CD4-positive, alpha-beta memory T cell (primary cell): ENCODE measurements around the gene REXO2. TPM values are rescaled to one million over a fixed set of nuclear protein-coding genes. Genes with fewer than 3 reads are reported as not detected.

Experiments used
- CTCF ChIA-PET: fragments of 350-600 bp; sonication (Branson Sonifier 250); formaldehyde crosslinking; loops from one replicate; lab custom pipeline; 2021; ENCODE audit warnings: inconsistent platforms; ENCODE audit not compliant: partially characterized antibody; lab: Charles Lee
- POLR2A ChIA-PET: fragments of 350-600 bp; sonication (Branson Sonifier 250); formaldehyde crosslinking; loops from one replicate; lab custom pipeline; 2021; ENCODE audit not compliant: partially characterized antibody; lab: Charles Lee
- DNase-seq, 5 donors: peaks; one replicate each; pipeline versions ENCODE4 v3.0.0 to v3.0.0-alpha.2; 2020 to 2022; ENCODE audit warnings: mixed read lengths in 1 of 5
- H3K27ac ChIP-seq: one replicate; pipeline ENCODE4 v1.7.0; 2013; ENCODE audit warnings: low read depth, low read length
- H3K27me3 ChIP-seq: 2 replicates; pipeline ENCODE4 v1.7.0; 2013; ENCODE audit warnings: mild to moderate bottlenecking, low read length, moderate library complexity; ENCODE audit not compliant: insufficient read depth
- H3K36me3 ChIP-seq: 2 replicates; pipeline ENCODE4 v1.7.0; 2013; ENCODE audit warnings: mild to moderate bottlenecking, low read length, moderate library complexity; ENCODE audit not compliant: insufficient read depth
- H3K4me1 ChIP-seq: 2 replicates; pipeline ENCODE4 v1.7.0; 2013; ENCODE audit warnings: mild to moderate bottlenecking, low read length, moderate library complexity; ENCODE audit not compliant: insufficient read depth
- H3K4me3 ChIP-seq, 2 donors: one replicate each; pipeline ENCODE4 v1.7.0; 2013; ENCODE audit warnings: low read length in 2 of 2, mild to moderate bottlenecking in 1 of 2
- H3K9me3 ChIP-seq, 2 donors: one replicate each; pipeline ENCODE4 v1.7.0; 2013; ENCODE audit warnings: low read length in 2 of 2, control low read depth in 1 of 2; ENCODE audit not compliant: control insufficient read depth in 1 of 2
- H3K27ac Mint-ChIP-seq, 7 donors: one replicate each; pipeline ENCODE4 v1.8.0; 2020 to 2021; ENCODE audit warnings: mixed read lengths in 7 of 7, mild to moderate bottlenecking in 6 of 7, inconsistent platforms in 3 of 7, moderate library complexity in 3 of 7
- H3K27me3 Mint-ChIP-seq, 2 donors: one replicate each; pipeline ENCODE4 v1.8.0; 2020 to 2021; ENCODE audit warnings: mixed read lengths in 2 of 2
- H3K36me3 Mint-ChIP-seq, 2 donors: one replicate each; pipeline ENCODE4 v1.8.0; 2020 to 2021; ENCODE audit warnings: mixed read lengths in 2 of 2, inconsistent platforms in 1 of 2, mild to moderate bottlenecking in 1 of 2
- H3K4me1 Mint-ChIP-seq, 4 donors: one replicate each; pipeline ENCODE4 v1.8.0; 2020 to 2021; ENCODE audit warnings: mixed read lengths in 4 of 4, mild to moderate bottlenecking in 1 of 4
- H3K4me3 Mint-ChIP-seq, 8 donors: one replicate each; pipeline ENCODE4 v1.8.0; 2020 to 2021; ENCODE audit warnings: mixed read lengths in 8 of 8, mild to moderate bottlenecking in 7 of 8, moderate library complexity in 6 of 8, inconsistent platforms in 3 of 8
- H3K9me3 Mint-ChIP-seq, 8 donors: one replicate each; pipeline ENCODE4 v1.8.0; 2020 to 2021; ENCODE audit warnings: mixed read lengths in 8 of 8, mild to moderate bottlenecking in 5 of 8, inconsistent platforms in 3 of 8, moderate library complexity in 1 of 8
- intact Hi-C: fragments of 100-400 bp; cut with micrococcal nuclease; formaldehyde crosslinking; loops from one replicate; pipeline ENCODE4 v1.15.1; 2023
- polyA plus RNA-seq, 2 donors: library from polyadenylated mRNA; unstranded; fragments of 300-500 nt; fragmentation: Illumina TruSeq; gene quantifications; one replicate each; pipeline ENCODE4 v1.2.3, GENCODE V29; 2021
- total RNA-seq, 2 experiments: library from RNA; stranded (reverse); gene quantifications; one replicate each; pipeline ENCODE4 v1.2.3, GENCODE V29; 2021

REXO2 gene
- total and polyA plus RNA-seq, 4 experiments from 2014 or later = 60.0 to 101 (median 67.6) TPM

DNA sequence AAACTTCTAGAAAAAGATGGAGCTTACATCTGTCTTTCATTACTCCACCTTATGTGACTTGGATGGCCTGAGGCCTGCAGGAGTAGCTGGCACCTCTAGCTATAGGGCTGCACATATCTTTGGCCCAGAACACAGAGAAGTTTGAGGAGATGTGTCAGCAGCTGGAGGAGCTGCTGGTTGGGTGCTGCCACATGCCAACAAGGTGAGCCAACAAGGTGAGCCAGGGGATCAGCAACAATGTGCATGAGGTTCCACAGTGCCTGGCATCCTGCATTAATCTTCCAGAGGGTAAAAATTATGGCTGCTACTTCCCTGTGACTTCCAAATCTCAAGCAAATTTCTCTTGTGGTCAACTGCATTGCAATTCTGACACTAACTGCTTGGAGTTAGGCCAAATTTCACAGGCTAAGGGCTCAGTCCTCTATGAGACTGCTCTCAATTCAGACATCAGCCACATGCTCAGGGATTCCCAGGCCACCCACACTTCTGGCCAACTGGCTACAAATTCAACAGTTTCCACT lies 22.8 kb upstream of the REXO2 start:
- H3K4me3 ChIP-seq = no peak overlapping the region
- H3K36me3 ChIP-seq = no peaks in the 10 kb centered on the region
- intact Hi-C loops = no loop called here
- no peaks in the 10 kb centered on the region for H3K9me3 ChIP-seq
- peaks cover 6 to 7% of the 10 kb centered on the region in 2 donors for H3K36me3 Mint-ChIP-seq
- H3K27me3 ChIP-seq = no peaks in the 10 kb centered on the region
- H3K4me1 Mint-ChIP-seq = peaks cover 0 to 1% (median 0%) of the 10 kb centered on the region in 4 donors
- no peaks in the 10 kb centered on the region for H3K27me3 Mint-ChIP-seq
- H3K9me3 Mint-ChIP-seq = no peaks in the 10 kb centered on the region
- no peak overlapping the region for H3K27ac ChIP-seq
- H3K4me3 Mint-ChIP-seq = no peak overlapping the region
- POLR2A ChIA-PET = no interaction called here
- CTCF ChIA-PET = interaction anchor here (1.4 kb wide), 1 partner anchor 14 kb away, joined by 3 read pairs; no protein-coding TSS in a partner anchor
- peak overlapping the region in 1 of 7 donors; percentile 30 for H3K27ac Mint-ChIP-seq
- DNase-seq = no peak
- H3K4me1 ChIP-seq = no peaks in the 10 kb centered on the region

DNA sequence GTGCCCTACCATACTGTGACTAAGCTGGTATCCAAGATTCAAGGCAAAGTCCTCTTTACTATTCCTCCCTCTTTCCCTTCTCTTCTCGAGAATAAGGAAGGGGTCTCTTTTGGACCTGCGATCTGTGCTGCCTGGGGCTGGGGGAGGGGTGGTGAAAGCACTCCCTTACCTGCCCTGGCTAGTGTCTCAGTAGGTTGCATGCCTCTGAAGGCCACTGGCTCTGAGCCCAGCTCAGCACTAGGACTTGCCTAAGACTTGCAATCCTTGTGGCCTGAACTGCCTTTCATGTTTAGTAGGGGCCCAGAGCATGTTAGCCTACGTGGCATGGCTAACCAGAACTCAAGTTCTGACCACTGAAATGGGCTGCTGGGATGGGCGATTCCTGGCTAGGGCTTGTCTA lies 13.0 kb upstream of the REXO2 start:
- H3K27me3 ChIP-seq = no peaks in the 10 kb centered on the region
- H3K4me1 ChIP-seq = no peaks in the 10 kb centered on the region
- no peaks in the 10 kb centered on the region for H3K4me1 Mint-ChIP-seq
- no peak for DNase-seq
- H3K36me3 ChIP-seq = no peaks in the 10 kb centered on the region
- no peaks in the 10 kb centered on the region for H3K9me3 ChIP-seq
- H3K4me3 ChIP-seq = no peak overlapping the region
- ChIA-PET POLR2A (no interaction called here), CTCF (no interaction called here)
- H3K27ac ChIP-seq = no peak overlapping the region
- H3K9me3 Mint-ChIP-seq = peaks cover 0 to 12% (median 3%) of the 10 kb centered on the region in 8 donors
- peaks cover 0 to 4% of the 10 kb centered on the region in 2 donors for H3K27me3 Mint-ChIP-seq
- intact Hi-C loops = no loop called here
- H3K27ac Mint-ChIP-seq = no peak overlapping the region
- peaks cover 3 to 12% of the 10 kb centered on the region in 2 donors for H3K36me3 Mint-ChIP-seq
- no peak overlapping the region for H3K4me3 Mint-ChIP-seq

- Mint-ChIP-seq H3K4me3 (peak overlapping the region in 1 of 8 donors; percentile 11), H3K4me1 (no peaks in the 10 kb centered on the region), H3K27ac (no peak overlapping the region), H3K27me3 (peaks cover 0 to 6% of the 10 kb centered on the region in 2 donors), H3K36me3 (no peaks in the 10 kb centered on the region), H3K9me3 (no peaks in the 10 kb centered on the region)
- Histone ChIP-seq H3K27me3 (no peaks in the 10 kb centered on the region), H3K4me1 (no peaks in the 10 kb centered on the region), H3K27ac (no peak overlapping the region), H3K36me3 (no peaks in the 10 kb centered on the region), H3K4me3 (no peak overlapping the region), H3K9me3 (no peaks in the 10 kb centered on the region)
- no peak for DNase-seq
- ChIA-PET CTCF (no interaction called here), POLR2A (no interaction called here)
- intact Hi-C loops = no loop called here
Observed at GRCh38 chr11:114430290-114430689, 9.0 kb upstream of the REXO2 start.

DNA sequence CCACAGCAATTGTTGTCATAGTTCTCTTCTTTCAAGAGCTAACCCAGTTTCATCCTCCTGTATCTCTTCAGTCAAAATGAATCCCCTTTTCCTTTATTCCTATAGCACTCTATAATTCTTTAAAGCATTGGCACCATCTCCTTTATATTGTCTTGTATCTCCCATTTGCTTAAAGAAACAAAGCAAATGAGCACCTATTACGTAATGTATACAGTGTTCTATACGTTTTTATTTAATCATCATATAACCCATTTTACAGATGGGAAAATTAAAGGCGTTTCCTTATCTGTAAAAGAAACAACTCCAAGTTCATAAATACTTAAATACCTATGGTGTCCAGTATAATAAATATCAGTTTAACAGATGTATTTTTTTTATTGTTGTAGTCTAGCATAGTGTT lies 6.4 kb upstream of the REXO2 start:
- H3K4me3 ChIP-seq = no peak overlapping the region
- no peak for DNase-seq
- no peak overlapping the region for H3K4me3 Mint-ChIP-seq
- no peaks in the 10 kb centered on the region for H3K36me3 Mint-ChIP-seq
- H3K27ac Mint-ChIP-seq = no peak overlapping the region
- no peaks in the 10 kb centered on the region for H3K27me3 ChIP-seq
- peaks cover 0 to 6% of the 10 kb centered on the region in 2 donors for H3K27me3 Mint-ChIP-seq
- no peaks in the 10 kb centered on the region for H3K9me3 Mint-ChIP-seq
- ChIA-PET CTCF (no interaction called here), POLR2A (no interaction called here)
- no peak overlapping the region for H3K27ac ChIP-seq
- H3K9me3 ChIP-seq = no peaks in the 10 kb centered on the region
- intact Hi-C loops = no loop called here
- H3K4me1 ChIP-seq = no peaks in the 10 kb centered on the region
- no peaks in the 10 kb centered on the region for H3K36me3 ChIP-seq
- no peaks in the 10 kb centered on the region for H3K4me1 Mint-ChIP-seq

DNA sequence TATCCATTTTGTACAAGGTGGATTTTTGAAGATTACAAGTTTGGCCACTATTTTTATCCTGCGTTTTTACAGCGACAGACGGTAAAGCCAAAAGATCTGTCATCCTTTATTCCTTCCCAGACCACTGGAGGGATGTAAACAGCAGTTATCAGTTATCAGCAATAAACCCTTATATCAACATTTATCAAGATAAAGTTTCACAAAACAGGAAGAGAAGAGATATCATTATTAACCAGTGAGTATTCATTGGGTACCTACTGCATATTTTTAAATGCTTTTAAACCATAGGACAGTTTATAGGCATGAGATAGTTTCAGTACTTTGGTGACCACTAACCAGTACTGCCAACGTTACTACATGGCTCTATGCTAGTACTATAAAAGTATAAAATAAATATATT lies 5.9 kb upstream of the REXO2 start:
- POLR2A ChIA-PET = no interaction called here
- CTCF ChIA-PET = no interaction called here
- no peaks in the 10 kb centered on the region for H3K36me3 Mint-ChIP-seq
- peaks cover 0 to 6% of the 10 kb centered on the region in 2 donors for H3K27me3 Mint-ChIP-seq
- DNase-seq = no peak
- no peaks in the 10 kb centered on the region for H3K4me1 Mint-ChIP-seq
- Histone ChIP-seq H3K4me1 (peaks cover under 1% of the 10 kb centered on the region), H3K27ac (no peak overlapping the region), H3K36me3 (no peaks in the 10 kb centered on the region), H3K27me3 (no peaks in the 10 kb centered on the region), H3K9me3 (no peaks in the 10 kb centered on the region), H3K4me3 (no peak overlapping the region)
- intact Hi-C loops = no loop called here
- H3K27ac Mint-ChIP-seq = no peak overlapping the region
- no peak overlapping the region for H3K4me3 Mint-ChIP-seq
- H3K9me3 Mint-ChIP-seq = no peaks in the 10 kb centered on the region

DNA sequence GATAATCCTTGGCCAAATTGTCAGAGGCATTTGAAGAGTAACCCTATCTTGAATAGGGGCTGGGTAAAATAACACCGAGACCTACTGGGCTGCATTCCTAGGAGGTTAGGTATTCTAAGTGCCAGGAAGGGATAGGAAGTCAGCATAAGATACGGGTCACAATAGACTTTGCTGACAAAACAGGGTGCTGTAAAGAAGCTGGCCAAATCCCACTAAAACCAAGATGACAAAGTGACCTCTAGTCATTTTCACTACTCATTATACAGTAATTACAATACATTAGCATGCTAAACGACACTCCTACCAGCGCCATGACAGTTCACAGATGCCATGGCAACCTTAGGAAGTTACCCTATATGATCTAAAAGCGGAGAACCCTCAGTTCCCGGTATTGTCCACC lies 964 bp upstream of the REXO2 start:
- peaks cover 0 to 2% of the 10 kb centered on the region in 2 donors for H3K27me3 Mint-ChIP-seq
- DNase-seq = no peak
- Histone ChIP-seq H3K4me1 (peaks cover 32% of the 10 kb centered on the region), H3K27ac (no peak overlapping the region), H3K4me3 (no peak overlapping the region), H3K36me3 (no peaks in the 10 kb centered on the region), H3K27me3 (no peaks in the 10 kb centered on the region), H3K9me3 (no peaks in the 10 kb centered on the region)
- peak overlapping the region in 1 of 7 donors; percentile 97 for H3K27ac Mint-ChIP-seq
- H3K4me1 Mint-ChIP-seq = peaks cover 24 to 34% (median 29%) of the 10 kb centered on the region in 4 donors
- H3K9me3 Mint-ChIP-seq = no peaks in the 10 kb centered on the region
- H3K36me3 Mint-ChIP-seq = peaks cover 7 to 11% of the 10 kb centered on the region in 2 donors
- peak overlapping the region in 6 of 8 donors; percentile 5 to 99 (median 96) for H3K4me3 Mint-ChIP-seq
- POLR2A ChIA-PET = interaction anchor here (0.9 to 4.1 kb wide), 3 partner anchors 39 to 400 kb away, joined by 3 to 25 read pairs (median 3); partner anchors contain the start of genes C11orf71 and RBM7
- CTCF ChIA-PET = interaction anchor here (0.9 kb wide), 2 partner anchors 17 to 26 kb away, joined by 3 read pairs; no protein-coding TSS in a partner anchor
- intact Hi-C loops = loop anchor here (5.0 kb wide), 2 partner anchors 276 to 561 kb away; partner anchors contain the start of gene USP28

DNA sequence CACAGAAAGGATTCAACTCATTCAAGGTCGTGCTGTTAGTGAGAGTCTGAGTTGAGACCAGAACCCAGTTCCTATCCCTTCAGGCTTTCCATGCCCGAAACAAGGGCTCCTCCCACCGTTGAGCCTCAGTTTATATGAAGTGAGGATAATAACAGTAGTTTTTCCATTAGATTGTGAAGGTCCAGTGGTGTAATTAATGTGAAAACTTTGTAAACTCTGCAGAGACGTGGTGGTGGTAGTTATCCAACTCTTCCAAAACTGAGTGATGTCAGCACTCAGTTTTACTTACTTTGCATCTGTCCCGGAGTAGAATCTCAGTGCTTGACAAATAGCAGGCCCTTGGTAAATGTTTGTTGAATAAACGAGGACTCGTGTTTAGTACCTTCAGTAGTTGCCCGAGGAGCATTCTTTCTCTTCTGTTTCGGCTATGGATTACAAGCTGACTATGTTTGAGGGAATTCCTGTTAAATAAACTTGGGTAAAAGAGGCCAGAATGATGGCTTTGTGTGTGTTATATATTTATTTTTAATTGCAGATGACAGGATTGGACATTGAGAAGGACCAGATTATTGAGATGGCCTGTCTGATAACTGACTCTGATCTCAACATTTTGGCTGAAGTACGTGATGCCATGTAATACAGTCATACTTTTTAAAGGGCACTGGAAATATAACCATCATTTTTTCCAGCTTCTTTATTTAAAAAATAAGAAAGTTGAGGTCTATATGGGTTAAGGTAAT lies 1.0 kb downstream of the REXO2 start:
- intact Hi-C loops = loop anchor here (10.0 kb wide), 1 partner anchor 1065 kb away; the partner anchor contains the start of gene CADM1
- Mint-ChIP-seq H3K36me3 (peaks cover 13 to 26% of the 10 kb centered on the region in 2 donors), H3K27me3 (no peaks in the 10 kb centered on the region), H3K9me3 (no peaks in the 10 kb centered on the region), H3K4me3 (peak overlapping the region; percentile 93 to 99 (median 98)), H3K4me1 (peaks cover 26 to 35% (median 31%) of the 10 kb centered on the region in 4 donors), H3K27ac (peak overlapping the region in 6 of 7 donors; percentile 92 to 98 (median 95))
- H3K27ac ChIP-seq = peak overlapping the region; percentile 73
- POLR2A ChIA-PET = interaction anchor here (4.1 kb wide), 1 partner anchor 41 kb away, joined by 25 read pairs; the partner anchor contains the start of genes C11orf71 and RBM7
- no peaks in the 10 kb centered on the region for H3K9me3 ChIP-seq
- CTCF ChIA-PET = no interaction called here
- peak overlapping the region; percentile 71 to 98 for H3K4me3 ChIP-seq
- peak in 1 of 5 donors; percentile 11 for DNase-seq
- no peaks in the 10 kb centered on the region for H3K36me3 ChIP-seq
- no peaks in the 10 kb centered on the region for H3K27me3 ChIP-seq
- peaks cover 32% of the 10 kb centered on the region for H3K4me1 ChIP-seq
